ENCODE measurements around the gene DNAH6. TPM values are rescaled to one million over a fixed set of nuclear protein-coding genes. Genes with fewer than 3 reads are reported as not detected.

The DNAH6 gene
- total and polyA plus RNA-seq, 9 of the 15 experiments (the other 6 are each of a cell fraction or from before 2014, with no cell fraction given) = 0.01 to 0.04 (median 0.01) TPM; not detected in 5

- DNase-seq (ENCODE audit: extremely low read depth in 1 of 4, low spot score in 3 of 4) (no peak), FAIRE-seq (no peak)
- intact Hi-C loops (cut with micrococcal nuclease) = no loop called here
- TF ChIP-seq RHOXF2B (CRISPR knock-in tag; conservative IDR thresholded peaks at IDR 0.05) (no peak), ZNF146 (CRISPR knock-in tag; IDR thresholded peaks at IDR 0.05; ENCODE audit: unreplicated experiment) (no peak), ZNF511 (CRISPR knock-in tag; IDR thresholded peaks at IDR 0.05) (no peak), E2F4 (CRISPR knock-in tag; IDR thresholded peaks at IDR 0.05; ENCODE audit: low read depth) (no peak), TGIF2 (CRISPR knock-in tag; IDR thresholded peaks at IDR 0.05) (no peak), REST (IDR thresholded peaks at IDR 0.05; ENCODE audit: borderline replicate concordance) (no peak), REST (CRISPR knock-in tag; IDR thresholded peaks at IDR 0.05; ENCODE audit: low read depth) (no peak), HSF4 (CRISPR knock-in tag; IDR thresholded peaks at IDR 0.05; ENCODE audit: borderline replicate concordance) (no peak), HMG20A (CRISPR knock-in tag; conservative IDR thresholded peaks at IDR 0.05) (no peak), ZNF740 (CRISPR knock-in tag; IDR thresholded peaks at IDR 0.05) (no peak), ZNF740 (tag; IDR thresholded peaks at IDR 0.05) (no peak)
Measured at GRCh38 chr2:84686783-84687476, 170.6 kb downstream of the DNAH6 start.

More at GRCh38 chr2:84686783-84687476, 170.6 kb downstream of the DNAH6 start:
- H3K9ac ChIP-seq (ENCODE audit: insufficient read depth in 1 of 2, low read depth in 2 of 2, low read length in 2 of 2) = no peak overlapping the region
- no peaks in the 10 kb centered on the region for H3K9me3 ChIP-seq (replicated peaks; ENCODE audit: control insufficient read depth, insufficient read depth, low read depth, low read length)
- no peak for ATAC-seq
- H3K9me1 ChIP-seq (ENCODE audit: control insufficient read depth, insufficient read depth, low read length) = no peaks in the 10 kb centered on the region
- H4K20me1 ChIP-seq (replicated peaks; ENCODE audit: control insufficient read depth, insufficient read depth, low read length) = no peaks in the 10 kb centered on the region
- no peak overlapping the region for H3K4me3 ChIP-seq
- no peaks in the 10 kb centered on the region for H3K36me3 ChIP-seq (ENCODE audit: control insufficient read depth, insufficient read depth, low read length)
- H3K79me2 ChIP-seq (ENCODE audit: control insufficient read depth, insufficient read depth, low read length) = no peaks in the 10 kb centered on the region
- H2AFZ ChIP-seq (ENCODE audit: low read depth, low read length) = no peak overlapping the region
- in situ Hi-C loops (cut with MboI) = no loop called here
- BruUV-seq (replicated peaks) = no TSS peak
- WGBS (ENCODE audit: insufficient coverage, low coverage, missing lambda C conversion rate) = 3% methylated on average over 5 of the region's 5 CpGs
- H3K27me3 ChIP-seq (ENCODE audit: control insufficient read depth in 2 of 2, insufficient read depth in 2 of 2, low read length in 2 of 2) = no peaks in the 10 kb centered on the region; a peak in 2 of 5 replicates
- no peaks in the 10 kb centered on the region for H3K4me1 ChIP-seq (replicated peaks in 1 of 2; ENCODE audit: control insufficient read depth in 2 of 2, insufficient read depth in 2 of 2, low read length in 2 of 2)
- ChIA-PET CTCF (ENCODE audit: low intra/inter-chr PET ratio) (no interaction called here), POLR2A (no interaction called here)
- no peak overlapping the region for H3K4me2 ChIP-seq (ENCODE audit: insufficient read depth, low read length)
- H3K27ac ChIP-seq (ENCODE audit: extremely low read depth, low read depth, low read length) = no peak overlapping the region
